HepG2 (cell line): ENCODE results near the gene CHTF18. TPM values are rescaled to one million over a fixed set of nuclear protein-coding genes. Genes with fewer than 3 reads are reported as not detected.
A peak's percentile ranks its signal among the peaks of the same experiment; 100 is the strongest.

Experiments
- ATAD3A ChIP-seq: sonication (generic); formaldehyde crosslinking; IDR thresholded peaks from 2 replicates; pipeline ENCODE4 v1.4.0; 2020; ENCODE audit warnings: missing genetic modification reagents
- CEBPG ChIP-seq: IDR thresholded peaks from 2 replicates; pipeline ENCODE4 v1.6.1; 2016
- CREB1 ChIP-seq, 2 experiments: fragments of 450-650 bp in 1 of 2; IDR thresholded peaks; 2 replicates each; pipeline ENCODE4 v1.6.1; 2016 to 2017; ENCODE audit warnings: control low read depth in 1 of 2, mild to moderate bottlenecking in 1 of 2, missing compliant biosample characterization in 1 of 2, missing genetic modification characterization in 1 of 2
- EZH2 ChIP-seq: conservative IDR thresholded peaks from 2 replicates; pipeline ENCODE4 v1.6.1; 2012; ENCODE audit warnings: mild to moderate bottlenecking, low read depth, low read length, moderate library complexity
- GATAD2A ChIP-seq: IDR thresholded peaks from 2 replicates; pipeline ENCODE4 v1.6.1; 2016
- HNRNPK ChIP-seq: fragments of 200-400 bp; formaldehyde crosslinking; IDR thresholded peaks from 2 replicates; pipeline ENCODE4 v1.6.1; 2018; ENCODE audit warnings: low read length, low read depth, moderate library complexity, mild to moderate bottlenecking; ENCODE audit not compliant: poor library complexity, severe bottlenecking
- MATR3 ChIP-seq: sonication (generic); formaldehyde crosslinking; IDR thresholded peaks from 2 replicates; pipeline ENCODE4 v1.4.0; 2020; ENCODE audit warnings: missing genetic modification reagents
- MZF1 ChIP-seq: sonication (generic); formaldehyde crosslinking; IDR thresholded peaks from 2 replicates; pipeline ENCODE4 v1.8.1; 2023; ENCODE audit warnings: mild to moderate bottlenecking, missing genetic modification reagents, borderline replicate concordance
- NFIB ChIP-seq: sonication (generic); formaldehyde crosslinking; IDR thresholded peaks from 2 replicates; pipeline ENCODE4 v1.9.0; 2021; ENCODE audit warnings: missing genetic modification reagents, mild to moderate bottlenecking, borderline replicate concordance
- POLR2G ChIP-seq: fragments of 200-400 bp; formaldehyde crosslinking; IDR thresholded peaks from 2 replicates; pipeline ENCODE4 v1.6.1; 2018; ENCODE audit warnings: mild to moderate bottlenecking, low read depth, low read length, moderate library complexity
- PTBP1 ChIP-seq: fragments of 200-400 bp; formaldehyde crosslinking; IDR thresholded peaks from 2 replicates; pipeline ENCODE4 v1.6.1; 2018; ENCODE audit warnings: low read length, low read depth; ENCODE audit not compliant: poor library complexity, severe bottlenecking
- RXRA ChIP-seq: sonication (generic); formaldehyde crosslinking; IDR thresholded peaks from 2 replicates; pipeline ENCODE4 v1.5.1; 2020; ENCODE audit warnings: missing genetic modification reagents
- SIX4 ChIP-seq: sonication (generic); formaldehyde crosslinking; IDR thresholded peaks from 2 replicates; pipeline ENCODE4 v1.4.0; 2020; ENCODE audit warnings: missing genetic modification reagents
- ZEB1 ChIP-seq: IDR thresholded peaks from 2 replicates; pipeline ENCODE4 v1.6.1; 2012; ENCODE audit warnings: mild to moderate bottlenecking, low read depth, inconsistent platforms; ENCODE audit not compliant: insufficient replicate concordance
- ZNF136 ChIP-seq: sonication (generic); formaldehyde crosslinking; IDR thresholded peaks from 2 replicates; pipeline ENCODE4 v1.8.1; 2022; ENCODE audit warnings: low read depth, mild to moderate bottlenecking, moderate library complexity, missing genetic modification reagents
- ZNF543 ChIP-seq: sonication (generic); formaldehyde crosslinking; IDR thresholded peaks from 2 replicates; pipeline ENCODE4 v1.4.0; 2020; ENCODE audit warnings: mild to moderate bottlenecking, missing genetic modification reagents
- ZNF609 ChIP-seq: sonication (generic); formaldehyde crosslinking; IDR thresholded peaks from 2 replicates; pipeline ENCODE4 v1.4.0; 2020; ENCODE audit warnings: mild to moderate bottlenecking, missing genetic modification reagents, borderline replicate concordance
- ZNF660 ChIP-seq: sonication (generic); formaldehyde crosslinking; IDR thresholded peaks from 2 replicates; pipeline ENCODE4 v1.5.1; 2020; ENCODE audit warnings: mild to moderate bottlenecking, low read depth, missing genetic modification reagents, borderline replicate concordance
- ZNF788 ChIP-seq: sonication (generic); formaldehyde crosslinking; IDR thresholded peaks from 2 replicates; pipeline ENCODE4 v1.5.0; 2020; ENCODE audit warnings: mild to moderate bottlenecking, missing genetic modification reagents, borderline replicate concordance
- ZNF800 ChIP-seq: sonication (generic); formaldehyde crosslinking; IDR thresholded peaks from 2 replicates; pipeline ENCODE4 v1.4.0; 2020; ENCODE audit warnings: missing genetic modification reagents
- ZNF879 ChIP-seq: sonication (generic); formaldehyde crosslinking; IDR thresholded peaks from 2 replicates; pipeline ENCODE4 v1.8.1; 2023; ENCODE audit warnings: missing genetic modification reagents
- polyA plus RNA-seq, 8 experiments: library from polyadenylated mRNA; depleted of rRNA in 3 of 8; stranded (reverse) in 7 of 8; unstranded in 1 of 8; fragments of >200 nt; fragmentation: Illumina TruSeq in 4 of 8; extraction: Trizol in 4 of 8; gene quantifications; 2 replicates each; pipeline versions ENCODE4 v1.2.1 to v1.2.3, GENCODE V29; 2011 to 2016; ENCODE audit warnings: low read depth in 4 of 8, missing spikeins in 1 of 8, mixed read lengths in 1 of 8; ENCODE audit not compliant: insufficient read depth in 1 of 8
- total RNA-seq, 5 experiments: library from RNA; depleted of rRNA; stranded (reverse); fragments of >200 nt; fragmentation: Illumina TruSeq; extraction: Trizol; gene quantifications; 2 replicates each; pipeline ENCODE4 v1.2.3, GENCODE V29; 2016; ENCODE audit warnings: low read depth in 1 of 5
- TF ChIP-seq, protein P1 (sequence below): sonication (generic); formaldehyde crosslinking; IDR thresholded peaks from 2 replicates; pipeline ENCODE4 v1.8.0; 2022; ENCODE audit warnings: mild to moderate bottlenecking, missing genetic modification reagents, moderate library complexity
- TF ChIP-seq, protein P2 (sequence below): sonication (generic); formaldehyde crosslinking; IDR thresholded peaks from 2 replicates; pipeline ENCODE4 v1.4.0; 2020; ENCODE audit warnings: mild to moderate bottlenecking, missing genetic modification reagents

The CHTF18 gene
- total and polyA plus RNA-seq, 2 of the 13 experiments (the other 11 are each of a cell fraction or from before 2014, with no cell fraction given) = 8.6 to 22.9 TPM

DNA sequence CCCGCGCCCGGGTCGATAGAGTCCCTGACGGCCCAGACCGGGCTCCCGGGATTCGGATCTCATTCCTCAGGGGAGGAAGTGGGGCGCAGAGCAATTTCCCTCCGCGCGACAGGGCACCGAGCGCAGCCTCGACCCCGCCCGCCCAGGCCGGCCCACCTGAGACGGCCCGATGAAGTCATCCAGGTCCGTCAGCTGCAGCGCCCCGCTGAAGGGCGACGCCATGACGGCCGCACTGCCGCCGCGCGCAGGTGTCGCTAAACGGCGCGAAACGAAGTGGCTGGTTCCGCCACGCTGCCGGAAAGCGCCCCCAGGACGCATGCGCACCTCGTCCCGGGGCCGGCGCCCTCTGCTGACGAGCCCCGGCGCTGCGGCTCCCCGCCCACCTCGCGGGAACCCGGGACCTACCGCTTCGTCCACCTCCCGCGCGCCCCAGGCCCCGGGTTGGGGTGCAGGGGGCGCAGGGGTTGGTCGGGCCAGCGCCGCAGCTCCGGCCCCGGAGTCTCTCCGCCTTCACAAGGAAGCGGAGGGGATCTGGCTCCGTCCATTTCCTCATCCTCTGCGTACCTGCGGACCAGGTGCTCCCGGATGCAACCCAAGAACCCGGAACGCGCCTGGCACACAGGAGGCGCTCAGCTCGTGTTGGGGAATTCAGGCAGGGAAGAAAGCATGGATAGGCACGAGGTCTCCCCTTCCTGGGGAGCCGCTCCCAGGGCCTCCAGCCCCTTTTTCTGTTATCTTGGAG, 47.5 kb upstream of the CHTF18 start, which contains the start of gene CIAO3 (continued):
- TF ChIP-seq ZNF609 (CRISPR knock-in tag) (no peak), RXRA (CRISPR knock-in tag) (peak; percentile 46), ZNF800 (peak; percentile 97), GATAD2A (CRISPR knock-in tag) (peak; percentile 21; the same call in 1 of the 2 replicates), POLR2G (peak; percentile 72), EZH2 (no peak), ZNF879 (CRISPR knock-in tag) (peak; percentile 69; the same call in 1 of the 2 replicates), ZEB1 (peak; percentile 98), SIX4 (CRISPR knock-in tag) (0 out of 2 replicates have a peak, but pooled peaks have one; percentile 29), CEBPG (CRISPR knock-in tag) (peak; percentile 57), HNRNPK (peak; percentile 66), NFIB (no peak), ZNF136 (CRISPR knock-in tag) (no peak), CREB1 (IDR thresholded peaks at IDR 0.05) (peak; percentile 86), CREB1 (CRISPR knock-in tag; IDR thresholded peaks at IDR 0.05) (peak; percentile 54; the same call in 1 of the 2 replicates), ZNF543 (CRISPR knock-in tag) (peak; percentile 67; the same call in 1 of the 2 replicates), MZF1 (CRISPR knock-in tag) (no peak), ZNF788 (peak; percentile 99), ATAD3A (no peak), MATR3 (no peak), PTBP1 (no peak), ZNF660 (CRISPR knock-in tag) (no peak)
- TF ChIP-seq, protein P1, sequence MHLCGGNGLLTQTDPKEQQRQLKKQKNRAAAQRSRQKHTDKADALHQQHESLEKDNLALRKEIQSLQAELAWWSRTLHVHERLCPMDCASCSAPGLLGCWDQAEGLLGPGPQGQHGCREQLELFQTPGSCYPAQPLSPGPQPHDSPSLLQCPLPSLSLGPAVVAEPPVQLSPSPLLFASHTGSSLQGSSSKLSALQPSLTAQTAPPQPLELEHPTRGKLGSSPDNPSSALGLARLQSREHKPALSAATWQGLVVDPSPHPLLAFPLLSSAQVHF (CRISPR knock-in tag) = peak; percentile 43; the same call in 1 of the 2 replicates
- TF ChIP-seq, protein P2, sequence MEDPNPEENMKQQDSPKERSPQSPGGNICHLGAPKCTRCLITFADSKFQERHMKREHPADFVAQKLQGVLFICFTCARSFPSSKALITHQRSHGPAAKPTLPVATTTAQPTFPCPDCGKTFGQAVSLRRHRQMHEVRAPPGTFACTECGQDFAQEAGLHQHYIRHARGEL (CRISPR knock-in tag) = no peak
